HepG2 (cell line): Measurements from ENCODE around the gene TMEM62. TPM values are rescaled to one million over a fixed set of nuclear protein-coding genes. Genes with fewer than 3 reads are reported as not detected.

ENCODE experiments used
- ATAC-seq: fragments of 200-7000 bp; cut with Tn5 transposase; 3 replicates; pipeline ENCODE4 v1.9.1; 2020; ENCODE audit warnings: mild to moderate bottlenecking, moderate library complexity
- BruUV-seq: library from RNA; stranded (reverse); fragments of 400-500 nt; replicated peaks from 2 replicates; lab custom pipeline; 2021; lab: Mats Ljungman, UMichigan
- CTCF ChIA-PET: fragments of 300-600 bp; formaldehyde crosslinking; extraction: SDS; loops from one replicate; lab custom pipeline; 2021; ENCODE audit warnings: low total read pairs, inconsistent platforms, low intra/inter-chr PET ratio; lab: Yijun Ruan, JAX
- POLR2A ChIA-PET: fragments of 350-600 bp; sonication (Branson Sonifier 250); formaldehyde crosslinking; loops from one replicate; lab custom pipeline; 2020; ENCODE audit warnings: antibody characterized with exemption, inconsistent platforms; lab: Yijun Ruan, JAX
- DNase-seq: peaks from one replicate; pipeline ENCODE4 v3.0.0-alpha.2; 2015; ENCODE audit warnings: low spot score
- FAIRE-seq: peaks from 3 replicates; lab custom pipeline; 2011; peaks lifted over from hg19 to GRCh38; lab: Jason Lieb, UNC
- H2AFZ ChIP-seq: one replicate; pipeline ENCODE4 v1.6.1; 2011; ENCODE audit warnings: low read length, inconsistent platforms
- H3K27ac ChIP-seq: fragments of 300-600 bp; 3 replicates; pipeline ENCODE4 v1.8.0; 2011; ENCODE audit warnings: mixed run types, mild to moderate bottlenecking, mixed read lengths, low read length, inconsistent platforms; ENCODE audit not compliant: insufficient read depth; ENCODE audit errors: extremely low read length
- H3K27me3 ChIP-seq, 2 experiments: fragments of 200-600 bp in 1 of 2; 2 replicates in 1 of 2; 3 replicates in 1 of 2; pipeline versions ENCODE4 v1.6.0 to v1.8.0; 2011; ENCODE audit warnings: low read length in 2 of 2, mild to moderate bottlenecking in 2 of 2, moderate library complexity in 2 of 2, inconsistent platforms in 1 of 2; ENCODE audit not compliant: insufficient read depth in 2 of 2, control insufficient read depth in 1 of 2
- H3K36me3 ChIP-seq, 2 experiments: fragments of 200-600 bp in 1 of 2; replicated peaks in 1 of 2; 2 replicates in 1 of 2; 3 replicates in 1 of 2; pipeline versions ENCODE4 v1.5.1 to v1.8.0; 2011; ENCODE audit warnings: low read length in 2 of 2, inconsistent platforms in 1 of 2; ENCODE audit not compliant: insufficient read depth in 2 of 2, control insufficient read depth in 1 of 2
- H3K4me1 ChIP-seq: 2 replicates; pipeline ENCODE4 v1.5.1; 2012; ENCODE audit warnings: low read length, inconsistent platforms; ENCODE audit not compliant: insufficient read depth
- H3K4me2 ChIP-seq: 2 replicates; pipeline ENCODE4 v1.6.0; 2011; ENCODE audit warnings: low read depth, low read length, inconsistent platforms
- H3K4me3 ChIP-seq, 3 experiments: fragments of 200-600 bp in 1 of 3; sonication (generic), shearing (Covaris generic) in 1 of 3; replicated peaks in 1 of 3; 2 replicates each; pipeline ENCODE4 v1.5.1; 2011 to 2016; ENCODE audit warnings: low read length in 3 of 3, inconsistent platforms in 2 of 3, low read depth in 2 of 3, mild to moderate bottlenecking in 2 of 3, control low read depth in 1 of 3, mixed read lengths in 1 of 3; ENCODE audit not compliant: insufficient read depth in 1 of 3
- H3K79me2 ChIP-seq: one replicate; pipeline ENCODE4 v1.6.1; 2011; ENCODE audit warnings: low read length, inconsistent platforms; ENCODE audit not compliant: insufficient read depth
- H3K9ac ChIP-seq: 2 replicates; pipeline ENCODE4 v1.6.0; 2011; ENCODE audit warnings: mild to moderate bottlenecking, low read depth, low read length, inconsistent platforms; ENCODE audit not compliant: insufficient read depth
- H3K9me3 ChIP-seq: 2 replicates; pipeline ENCODE4 v1.5.1; 2012; ENCODE audit warnings: mild to moderate bottlenecking, low read length
- H4K20me1 ChIP-seq: 2 replicates; pipeline ENCODE4 v1.6.0; 2011; ENCODE audit warnings: inconsistent platforms, mild to moderate bottlenecking, low read length, moderate library complexity; ENCODE audit not compliant: insufficient read depth
- GATA4 ChIP-seq: sonication (generic); IDR thresholded peaks from 2 replicates; pipeline ENCODE4 v1.6.1; 2016; ENCODE audit warnings: antibody characterized with exemption, low read depth, borderline replicate concordance
- MED1 ChIP-seq: sonication (generic); formaldehyde crosslinking; IDR thresholded peaks from 2 replicates; pipeline ENCODE4 v1.4.0; 2020; ENCODE audit warnings: missing genetic modification reagents
- MYNN ChIP-seq: sonication (generic); formaldehyde crosslinking; IDR thresholded peaks from 2 replicates; pipeline ENCODE4 v1.4.0; 2020; ENCODE audit warnings: mild to moderate bottlenecking, low read depth, missing genetic modification reagents
- NCOA5 ChIP-seq: sonication (generic); formaldehyde crosslinking; IDR thresholded peaks from 2 replicates; pipeline ENCODE4 v1.4.0; 2020; ENCODE audit warnings: missing genetic modification reagents
- NFE2L1 ChIP-seq: sonication (generic); formaldehyde crosslinking; IDR thresholded peaks from 2 replicates; pipeline ENCODE4 v1.4.0; 2020; ENCODE audit warnings: missing genetic modification reagents, mild to moderate bottlenecking, borderline replicate concordance
- SPEN ChIP-seq: sonication (generic); formaldehyde crosslinking; IDR thresholded peaks from 2 replicates; pipeline ENCODE4 v1.5.1; 2020; ENCODE audit warnings: low read depth, mild to moderate bottlenecking, missing genetic modification reagents
- ZNF207 ChIP-seq: fragments of 450-650 bp; IDR thresholded peaks from 2 replicates; pipeline ENCODE4 v1.6.1; 2016; ENCODE audit warnings: antibody characterized with exemption, borderline replicate concordance
- ZNF558 ChIP-seq: sonication (generic); formaldehyde crosslinking; IDR thresholded peaks from 2 replicates; pipeline ENCODE4 v1.9.0; 2022; ENCODE audit warnings: mild to moderate bottlenecking, missing genetic modification reagents, borderline replicate concordance
- WGBS: methylation state at CpG from one replicate; pipeline ENCODE4 v1.1.6; 2017; ENCODE audit warnings: low lambda C conversion rate; 5-methylcytosine and 5-hydroxymethylcytosine counted together
- in situ Hi-C: cut with HindIII; loops from 2 replicates; pipeline ENCODE4 v1.10.0; 2017; ENCODE audit warnings: low pct_unique_long_range_greater_than_20kb; ENCODE audit not compliant: extremely low pct_ligation_motif_present
- intact Hi-C: fragments of 100-400 bp; cut with micrococcal nuclease; formaldehyde crosslinking; loops from one replicate; pipeline ENCODE4 v1.10.0; 2022; ENCODE audit not compliant: unreplicated experiment
- polyA plus RNA-seq, 8 experiments: library from polyadenylated mRNA; depleted of rRNA in 3 of 8; stranded (reverse) in 7 of 8; unstranded in 1 of 8; fragments of >200 nt; fragmentation: Illumina TruSeq in 4 of 8; extraction: Trizol in 4 of 8; gene quantifications; 2 replicates each; pipeline versions ENCODE4 v1.2.1 to v1.2.3, GENCODE V29; 2011 to 2016; ENCODE audit warnings: low read depth in 4 of 8, missing spikeins in 1 of 8, mixed read lengths in 1 of 8; ENCODE audit not compliant: insufficient read depth in 1 of 8
- total RNA-seq, 5 experiments: library from RNA; depleted of rRNA; stranded (reverse); fragments of >200 nt; fragmentation: Illumina TruSeq; extraction: Trizol; gene quantifications; 2 replicates each; pipeline ENCODE4 v1.2.3, GENCODE V29; 2016; ENCODE audit warnings: low read depth in 1 of 5
- TF ChIP-seq, protein P1 (sequence below): sonication (generic); formaldehyde crosslinking; IDR thresholded peaks from 2 replicates; pipeline ENCODE4 v1.8.1; 2023; ENCODE audit warnings: mild to moderate bottlenecking, missing genetic modification reagents, borderline replicate concordance
- TF ChIP-seq, protein P2 (sequence below): sonication (generic); formaldehyde crosslinking; IDR thresholded peaks from 2 replicates; pipeline ENCODE4 v1.4.0; 2020; ENCODE audit warnings: mild to moderate bottlenecking, missing genetic modification reagents

The TMEM62 gene
- total and polyA plus RNA-seq, 2 of the 13 experiments (the other 11 are each of a cell fraction or from before 2014, with no cell fraction given): 14.2 to 20.9 TPM

- H3K36me3 ChIP-seq: peaks cover 1 to 7% of the 10 kb centered on the region in 2 experiments; a peak in 2 of 5 replicates
- DNase-seq (no peak), FAIRE-seq (no peak)
- H3K9me3 ChIP-seq: no peaks in the 10 kb centered on the region
- H3K4me1 ChIP-seq: peaks cover 3% of the 10 kb centered on the region
- H3K27me3 ChIP-seq: peaks cover 0 to 12% of the 10 kb centered on the region in 2 experiments; a peak in 1 of 5 replicates
- no peak overlapping the region for H2AFZ ChIP-seq
- no peak for TF ChIP-seq NCOA5 (CRISPR knock-in tag)
- no peak for TF ChIP-seq ZNF207
- no peak for TF ChIP-seq ZNF558 (CRISPR knock-in tag)
- no peak for TF ChIP-seq NFE2L1
- TF ChIP-seq, protein P1, sequence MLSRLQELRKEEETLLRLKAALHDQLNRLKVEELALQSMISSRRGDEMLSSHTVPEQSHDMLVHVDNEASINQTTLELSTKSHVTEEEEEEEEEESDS (CRISPR knock-in tag): no peak
- TF ChIP-seq, protein P2, sequence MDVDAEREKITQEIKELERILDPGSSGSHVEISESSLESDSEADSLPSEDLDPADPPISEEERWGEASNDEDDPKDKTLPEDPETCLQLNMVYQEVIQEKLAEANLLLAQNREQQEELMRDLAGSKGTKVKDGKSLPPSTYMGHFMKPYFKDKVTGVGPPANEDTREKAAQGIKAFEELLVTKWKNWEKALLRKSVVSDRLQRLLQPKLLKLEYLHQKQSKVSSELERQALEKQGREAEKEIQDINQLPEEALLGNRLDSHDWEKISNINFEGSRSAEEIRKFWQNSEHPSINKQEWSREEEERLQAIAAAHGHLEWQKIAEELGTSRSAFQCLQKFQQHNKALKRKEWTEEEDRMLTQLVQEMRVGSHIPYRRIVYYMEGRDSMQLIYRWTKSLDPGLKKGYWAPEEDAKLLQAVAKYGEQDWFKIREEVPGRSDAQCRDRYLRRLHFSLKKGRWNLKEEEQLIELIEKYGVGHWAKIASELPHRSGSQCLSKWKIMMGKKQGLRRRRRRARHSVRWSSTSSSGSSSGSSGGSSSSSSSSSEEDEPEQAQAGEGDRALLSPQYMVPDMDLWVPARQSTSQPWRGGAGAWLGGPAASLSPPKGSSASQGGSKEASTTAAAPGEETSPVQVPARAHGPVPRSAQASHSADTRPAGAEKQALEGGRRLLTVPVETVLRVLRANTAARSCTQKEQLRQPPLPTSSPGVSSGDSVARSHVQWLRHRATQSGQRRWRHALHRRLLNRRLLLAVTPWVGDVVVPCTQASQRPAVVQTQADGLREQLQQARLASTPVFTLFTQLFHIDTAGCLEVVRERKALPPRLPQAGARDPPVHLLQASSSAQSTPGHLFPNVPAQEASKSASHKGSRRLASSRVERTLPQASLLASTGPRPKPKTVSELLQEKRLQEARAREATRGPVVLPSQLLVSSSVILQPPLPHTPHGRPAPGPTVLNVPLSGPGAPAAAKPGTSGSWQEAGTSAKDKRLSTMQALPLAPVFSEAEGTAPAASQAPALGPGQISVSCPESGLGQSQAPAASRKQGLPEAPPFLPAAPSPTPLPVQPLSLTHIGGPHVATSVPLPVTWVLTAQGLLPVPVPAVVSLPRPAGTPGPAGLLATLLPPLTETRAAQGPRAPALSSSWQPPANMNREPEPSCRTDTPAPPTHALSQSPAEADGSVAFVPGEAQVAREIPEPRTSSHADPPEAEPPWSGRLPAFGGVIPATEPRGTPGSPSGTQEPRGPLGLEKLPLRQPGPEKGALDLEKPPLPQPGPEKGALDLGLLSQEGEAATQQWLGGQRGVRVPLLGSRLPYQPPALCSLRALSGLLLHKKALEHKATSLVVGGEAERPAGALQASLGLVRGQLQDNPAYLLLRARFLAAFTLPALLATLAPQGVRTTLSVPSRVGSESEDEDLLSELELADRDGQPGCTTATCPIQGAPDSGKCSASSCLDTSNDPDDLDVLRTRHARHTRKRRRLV (CRISPR knock-in tag): no peak
- TF ChIP-seq SPEN (CRISPR knock-in tag): no peak
- no peak for TF ChIP-seq MED1 (CRISPR knock-in tag)
- no peak for TF ChIP-seq GATA4
- TF ChIP-seq MYNN (CRISPR knock-in tag): no peak
- TF ChIP-seq, all 625 proteins: peak for 0
- ChIA-PET POLR2A (no interaction called here), CTCF (no interaction called here)
- Histone ChIP-seq H4K20me1 (no peaks in the 10 kb centered on the region), H3K4me3 (no peak overlapping the region), H3K4me2 (no peak overlapping the region), H3K79me2 (no peaks in the 10 kb centered on the region), H3K27ac (no peak overlapping the region), H3K9ac (no peak overlapping the region)
- WGBS: 80% methylated on average over 1 of the region's 3 CpGs
- in situ Hi-C loops (no loop called here), intact Hi-C loops (no loop called here)
- ATAC-seq: no peak
- BruUV-seq: no TSS peak
Observed at GRCh38 chr15:43198992-43199391, 65.6 kb downstream of the TMEM62 start.
